ENCODE measurements around the gene SEC31A. TPM values are rescaled to one million over a fixed set of nuclear protein-coding genes. Genes with fewer than 3 reads are reported as not detected.

Gene SEC31A
- total and polyA plus RNA-seq, 2 experiments from 2014 or later: 226 to 306 TPM

- H3K4me3 ChIP-seq: no peak overlapping the region
- TF ChIP-seq EZH2 (IDR thresholded peaks at IDR 0.05; ENCODE audit: borderline replicate concordance): no peak
- TF ChIP-seq EZH2phosphoT487 (IDR thresholded peaks at IDR 0.05; ENCODE audit: low read depth, severe bottlenecking, unreplicated experiment): no peak
- no peak for TF ChIP-seq CTCF (IDR thresholded peaks at IDR 0.05; ENCODE audit: poor library complexity)
- peak overlapping the region; percentile 9 for H3K4me2 ChIP-seq
- no peaks in the 10 kb centered on the region for H3K9me2 ChIP-seq (replicated peaks; ENCODE audit: insufficient read depth)
- no peaks in the 10 kb centered on the region for H3K4me1 ChIP-seq (ENCODE audit: insufficient read depth)
- no peaks in the 10 kb centered on the region for H4K20me1 ChIP-seq (ENCODE audit: insufficient read depth, poor library complexity, severe bottlenecking)
- H3K27ac ChIP-seq: peak overlapping the region; percentile 19
- no peak overlapping the region for H2AFZ ChIP-seq
- no peaks in the 10 kb centered on the region for H3K36me3 ChIP-seq (replicated peaks; ENCODE audit: insufficient read depth, low read depth)
- WGBS (ENCODE audit: low lambda C conversion rate, missing lambda C conversion rate): 23% methylated on average over 6 of the region's 6 CpGs
- H3K27me3 ChIP-seq: no peaks in the 10 kb centered on the region
- H3K79me2 ChIP-seq: no peaks in the 10 kb centered on the region
- no peak for DNase-seq (ENCODE audit: low spot score)
- no peaks in the 10 kb centered on the region for H3K9me3 ChIP-seq (ENCODE audit: low read depth)
Measured at GRCh38 chr4:82811838-82812341, 79.1 kb downstream of the SEC31A start.

- WGBS (ENCODE audit: low lambda C conversion rate, missing lambda C conversion rate): 29% methylated on average over 1 of the region's 1 CpG
- H3K27ac ChIP-seq: no peak overlapping the region
- no peak overlapping the region for H3K4me2 ChIP-seq
Measured at GRCh38 chr4:82811392-82811791, 79.6 kb downstream of the SEC31A start.

GRCh38 chr4:82810176-82810575 lies 80.8 kb downstream of the SEC31A start:
- 75% methylated on average over 4 of the region's 4 CpGs for WGBS (ENCODE audit: low lambda C conversion rate, missing lambda C conversion rate)
- no peak for DNase-seq (ENCODE audit: low spot score)

More at GRCh38 chr4:82811392-82811791, 79.6 kb downstream of the SEC31A start:
- no peaks in the 10 kb centered on the region for H3K4me1 ChIP-seq (ENCODE audit: insufficient read depth)
- H3K9me3 ChIP-seq (ENCODE audit: low read depth): no peaks in the 10 kb centered on the region
- H3K4me3 ChIP-seq: no peak overlapping the region
- no peak for DNase-seq (ENCODE audit: low spot score)
- H3K79me2 ChIP-seq: no peaks in the 10 kb centered on the region
- no peaks in the 10 kb centered on the region for H4K20me1 ChIP-seq (ENCODE audit: insufficient read depth, poor library complexity, severe bottlenecking)
- H3K9me2 ChIP-seq (replicated peaks; ENCODE audit: insufficient read depth): no peaks in the 10 kb centered on the region
- no peaks in the 10 kb centered on the region for H3K36me3 ChIP-seq (replicated peaks; ENCODE audit: insufficient read depth, low read depth)
- no peaks in the 10 kb centered on the region for H3K27me3 ChIP-seq
- H2AFZ ChIP-seq: no peak overlapping the region
- no peak for TF ChIP-seq EZH2phosphoT487 (IDR thresholded peaks at IDR 0.05; ENCODE audit: low read depth, severe bottlenecking, unreplicated experiment)
- TF ChIP-seq CTCF (IDR thresholded peaks at IDR 0.05; ENCODE audit: poor library complexity): no peak
- TF ChIP-seq EZH2 (IDR thresholded peaks at IDR 0.05; ENCODE audit: borderline replicate concordance): no peak

More at GRCh38 chr4:82810176-82810575, 80.8 kb downstream of the SEC31A start:
- H4K20me1 ChIP-seq (ENCODE audit: insufficient read depth, poor library complexity, severe bottlenecking): no peaks in the 10 kb centered on the region
- H3K27ac ChIP-seq: no peak overlapping the region
- no peaks in the 10 kb centered on the region for H3K79me2 ChIP-seq
- TF ChIP-seq EZH2phosphoT487 (IDR thresholded peaks at IDR 0.05; ENCODE audit: low read depth, severe bottlenecking, unreplicated experiment): no peak
- TF ChIP-seq CTCF (IDR thresholded peaks at IDR 0.05; ENCODE audit: poor library complexity): no peak
- no peak for TF ChIP-seq EZH2 (IDR thresholded peaks at IDR 0.05; ENCODE audit: borderline replicate concordance)
- H2AFZ ChIP-seq: no peak overlapping the region
- no peaks in the 10 kb centered on the region for H3K4me1 ChIP-seq (ENCODE audit: insufficient read depth)
- H3K36me3 ChIP-seq (replicated peaks; ENCODE audit: insufficient read depth, low read depth): no peaks in the 10 kb centered on the region
- H3K4me3 ChIP-seq: no peak overlapping the region
- no peaks in the 10 kb centered on the region for H3K27me3 ChIP-seq
- no peak overlapping the region for H3K4me2 ChIP-seq
- H3K9me2 ChIP-seq (replicated peaks; ENCODE audit: insufficient read depth): no peaks in the 10 kb centered on the region
- H3K9me3 ChIP-seq (ENCODE audit: low read depth): no peaks in the 10 kb centered on the region
